Epithelial cell of esophagus (primary cell): ENCODE results near the gene PCCA.
"Not testable (repeated sequence)": the region's sequence is repeated elsewhere in the genome, so short reads cannot be mapped to it uniquely, and the experiment has no call there.

Experiments
- DNase-seq: peaks from one replicate; pipeline ENCODE4 v3.0.0; 2010; ENCODE audit warnings: low read depth
- H3K4me3 ChIP-seq: 2 replicates; pipeline ENCODE4 v1.5.1; 2011; ENCODE audit warnings: mild to moderate bottlenecking, low read length, control low read depth
- CTCF ChIP-seq: IDR thresholded peaks from 2 replicates; pipeline ENCODE4 v1.5.1; 2011; ENCODE audit warnings: low read depth, mild to moderate bottlenecking, low read length, control low read depth, inconsistent platforms; ENCODE audit not compliant: insufficient read depth; ENCODE audit errors: missing control alignments

PCCA gene

DNA sequence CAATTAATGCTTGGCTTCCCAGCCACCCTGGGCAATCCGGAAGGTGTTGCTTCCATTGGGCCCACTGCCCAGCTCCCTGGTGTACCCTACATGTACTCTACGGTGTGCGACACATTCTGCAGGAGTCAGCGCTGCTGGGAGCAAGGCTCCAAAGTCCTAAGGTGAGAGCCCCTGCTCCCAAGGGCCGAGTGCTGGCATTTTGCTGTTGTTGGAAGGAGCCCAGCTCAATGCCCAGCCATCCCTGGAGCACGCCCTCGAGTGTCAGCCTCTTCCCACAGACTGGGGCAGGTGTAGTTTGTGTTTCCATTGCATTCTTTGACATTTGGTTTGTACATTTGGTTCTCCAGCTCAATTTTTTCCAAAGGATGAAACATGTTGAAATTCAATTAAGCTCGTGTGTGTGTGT is 435.1 kb downstream of the PCCA start:
- no peak for TF ChIP-seq CTCF
- no peak overlapping the region for H3K4me3 ChIP-seq
- DNase-seq, result no peak

GRCh38 chr13:100524688-100525087 is 435.8 kb downstream of the PCCA start:
- not testable (repeated sequence) for DNase-seq

GRCh38 chr13:100525453-100526317 is 436.8 kb downstream of the PCCA start:
- no peak for DNase-seq

More at GRCh38 chr13:100524688-100525087, 435.8 kb downstream of the PCCA start:
- H3K4me3 ChIP-seq, result not testable (repeated sequence)

DNA sequence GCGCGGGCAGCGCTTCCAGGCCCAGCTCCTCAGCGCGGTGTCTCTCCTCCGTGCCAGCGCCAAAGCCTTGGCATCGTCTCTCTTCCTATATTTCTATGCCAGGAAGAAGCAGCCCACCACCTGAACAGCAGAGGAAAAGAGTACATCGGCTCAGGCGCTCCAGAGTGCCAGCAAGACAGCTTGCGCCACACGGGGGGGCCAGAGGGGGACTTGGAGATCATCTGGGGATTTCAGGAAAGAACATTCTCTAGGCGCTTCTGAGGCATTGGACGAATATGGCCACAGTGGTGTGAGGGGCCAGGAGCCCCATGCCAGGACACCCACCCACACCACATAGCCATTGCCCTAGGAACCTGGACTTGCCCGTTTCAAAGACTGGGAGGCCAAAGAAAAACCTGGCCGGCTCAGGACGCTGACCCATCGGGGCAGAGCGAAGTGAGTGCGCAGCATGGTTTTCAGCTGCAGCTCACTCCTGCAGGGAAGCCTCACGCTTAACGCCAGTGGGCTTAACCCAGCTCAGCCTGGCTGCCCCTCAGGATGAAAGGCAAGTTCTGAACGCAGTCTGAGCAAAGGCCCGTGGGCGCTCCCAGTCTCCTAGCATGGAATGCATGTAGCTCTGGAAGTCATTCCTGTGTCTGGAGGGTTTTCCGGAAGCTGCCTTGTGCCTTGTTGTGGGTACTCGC is 437.6 kb downstream of the PCCA start:
- no peak for DNase-seq
- H3K4me3 ChIP-seq, result no peak overlapping the region
- TF ChIP-seq CTCF, result no peak

More at GRCh38 chr13:100525453-100526317, 436.8 kb downstream of the PCCA start:
- no peak for TF ChIP-seq CTCF
- no peak overlapping the region for H3K4me3 ChIP-seq

GRCh38 chr13:100527644-100528043 is 438.8 kb downstream of the PCCA start:
- no peak for DNase-seq
- H3K4me3 ChIP-seq, result no peak overlapping the region
- no peak for TF ChIP-seq CTCF

GRCh38 chr13:100528353-100528752 is 439.5 kb downstream of the PCCA start:
- no peak for TF ChIP-seq CTCF
- H3K4me3 ChIP-seq, result no peak overlapping the region
- DNase-seq, result no peak

DNA sequence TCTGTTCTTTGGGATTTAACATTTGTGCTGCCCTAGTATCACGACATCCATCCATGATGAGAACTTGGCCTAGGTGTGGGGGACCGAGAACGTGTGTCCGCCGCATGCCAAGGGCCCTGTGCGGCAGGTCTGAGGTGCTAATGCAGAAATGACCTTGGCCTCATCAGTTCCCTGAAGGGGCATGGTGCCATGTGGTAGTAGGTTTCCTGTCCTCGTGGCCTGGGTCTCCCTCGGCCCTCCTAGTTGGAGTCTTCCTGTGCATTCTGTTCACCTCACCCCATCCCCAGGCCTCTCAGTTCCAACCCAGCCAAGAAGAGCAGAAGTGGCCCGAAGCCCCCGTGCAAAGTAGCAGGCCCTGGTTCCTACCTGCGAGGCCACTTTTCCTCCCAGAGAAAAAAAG is 439.9 kb downstream of the PCCA start:
- no peak for DNase-seq
- no peak for TF ChIP-seq CTCF
- no peak overlapping the region for H3K4me3 ChIP-seq
